Activated gamma-delta T cell treated with Interleukin-2 at 50 U/mL for 16 hours (primary cell): ENCODE measurements around the gene PITPNC1.
A peak's percentile ranks its signal among the peaks of the same experiment; 100 is the strongest.
"Not testable (repeated sequence)": the region's sequence is repeated elsewhere in the genome, so short reads cannot be mapped to it uniquely, and the experiment has no call there.

Experiments
- DNase-seq: peaks from one replicate; pipeline ENCODE4 v3.0.0-alpha.2; 2020

The PITPNC1 gene

DNA sequence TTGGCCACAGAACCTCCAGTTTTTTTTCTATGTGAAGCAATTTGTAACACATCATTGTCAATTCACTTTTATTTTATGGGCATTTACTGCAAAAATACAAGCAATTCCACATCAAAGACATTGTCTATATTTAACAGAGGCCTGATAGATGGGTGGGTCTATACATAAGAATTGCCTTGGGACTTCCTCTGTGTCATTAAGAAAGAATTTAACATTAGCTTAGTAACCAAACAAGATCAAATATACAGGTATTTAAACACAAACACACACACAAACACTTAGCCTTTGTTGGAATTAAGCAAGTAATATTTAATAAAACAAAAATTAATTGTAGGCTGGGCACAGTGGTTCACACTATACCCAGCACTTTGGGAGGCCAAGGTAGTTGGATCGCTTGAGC, 4.3 kb upstream of the PITPNC1 start:
- DNase-seq = no peak

DNA sequence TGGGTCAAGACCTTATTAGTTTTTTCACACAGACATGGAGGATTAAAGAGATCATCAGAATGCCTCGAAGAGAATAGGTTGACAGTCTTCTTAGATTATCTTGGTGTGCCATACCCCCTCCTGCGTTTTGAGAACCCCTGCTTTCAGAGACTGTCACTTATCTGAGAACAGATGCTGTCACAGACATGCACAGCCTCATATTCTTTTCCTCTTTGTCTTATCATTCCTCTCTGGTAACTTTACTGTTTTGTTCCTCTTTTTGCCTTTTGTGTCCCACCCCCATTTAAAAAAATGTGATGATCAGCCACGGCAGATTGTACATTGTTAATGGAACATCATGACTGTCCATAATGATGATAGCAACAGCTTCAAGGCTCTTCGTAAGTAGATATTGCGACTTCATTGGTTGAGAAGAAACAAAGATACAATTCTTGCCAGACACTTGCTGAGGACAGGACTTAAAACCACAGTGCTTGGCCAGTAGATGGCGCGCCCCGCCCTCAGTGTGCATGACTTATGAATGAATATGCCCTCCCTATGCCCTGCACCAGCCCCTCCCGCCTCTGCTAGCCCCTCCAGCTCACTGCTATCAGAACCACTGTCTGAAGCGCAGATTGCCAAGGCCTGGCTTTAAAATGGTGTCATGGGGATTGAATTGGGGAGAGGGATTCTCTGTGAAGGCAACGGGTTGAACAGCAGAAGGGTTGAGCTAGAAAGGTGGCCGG, 2.6 kb upstream of the PITPNC1 start:
- DNase-seq = peak; percentile 90

DNA sequence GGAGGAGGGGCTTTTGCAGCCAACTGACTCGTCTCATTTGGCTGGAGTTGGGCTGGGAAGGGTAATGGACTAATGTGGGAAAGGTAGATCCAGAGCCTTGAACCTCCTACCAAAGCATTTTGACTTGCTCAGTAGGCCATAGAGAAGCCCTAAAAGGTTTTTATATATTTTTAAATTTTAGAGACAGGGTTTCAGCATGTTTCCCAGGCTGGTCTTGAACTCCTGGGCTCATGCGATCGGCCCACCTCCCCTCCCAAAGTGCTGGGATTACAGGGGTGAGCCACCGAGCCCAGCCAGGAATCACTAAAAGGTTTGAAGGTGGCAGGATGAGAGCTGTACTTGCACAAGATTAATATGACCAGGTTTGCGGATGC, 2.0 kb upstream of the PITPNC1 start:
- no peak for DNase-seq

DNA sequence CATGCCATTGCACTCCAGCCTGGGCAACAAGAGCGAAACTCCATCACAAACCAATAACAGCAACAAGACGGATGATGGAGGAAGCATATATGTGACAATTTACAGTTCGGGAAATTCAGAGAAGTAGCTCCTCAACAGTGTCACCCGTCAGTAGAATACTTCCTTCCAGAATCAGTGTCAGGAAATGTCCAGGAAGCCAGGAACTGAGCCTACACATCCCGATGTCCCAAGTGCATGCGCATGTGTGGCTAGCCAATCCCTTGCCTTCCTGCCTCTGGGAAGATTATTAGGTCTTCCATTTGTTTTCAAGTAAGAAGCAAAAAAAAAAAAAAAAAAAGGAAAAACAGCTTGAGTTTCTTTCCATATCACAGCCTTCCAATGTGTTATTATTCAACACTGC, 1.4 kb upstream of the PITPNC1 start:
- no peak for DNase-seq

DNA sequence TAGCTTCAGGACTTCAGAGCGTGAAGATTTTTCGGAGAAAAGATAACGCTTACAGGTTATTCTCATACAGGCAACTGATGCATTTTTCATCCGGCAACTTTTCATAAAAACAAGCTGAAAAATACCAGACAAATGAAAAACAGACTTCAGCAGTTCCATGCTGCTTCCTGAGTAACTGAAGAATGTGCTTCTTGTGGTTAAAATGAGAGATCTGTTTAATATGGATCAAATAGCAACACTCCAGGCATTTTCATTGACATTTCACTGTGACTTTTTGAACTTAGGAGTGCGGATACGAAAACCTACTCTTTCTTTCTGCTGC, 705 bp upstream of the PITPNC1 start:
- DNase-seq = no peak

DNA sequence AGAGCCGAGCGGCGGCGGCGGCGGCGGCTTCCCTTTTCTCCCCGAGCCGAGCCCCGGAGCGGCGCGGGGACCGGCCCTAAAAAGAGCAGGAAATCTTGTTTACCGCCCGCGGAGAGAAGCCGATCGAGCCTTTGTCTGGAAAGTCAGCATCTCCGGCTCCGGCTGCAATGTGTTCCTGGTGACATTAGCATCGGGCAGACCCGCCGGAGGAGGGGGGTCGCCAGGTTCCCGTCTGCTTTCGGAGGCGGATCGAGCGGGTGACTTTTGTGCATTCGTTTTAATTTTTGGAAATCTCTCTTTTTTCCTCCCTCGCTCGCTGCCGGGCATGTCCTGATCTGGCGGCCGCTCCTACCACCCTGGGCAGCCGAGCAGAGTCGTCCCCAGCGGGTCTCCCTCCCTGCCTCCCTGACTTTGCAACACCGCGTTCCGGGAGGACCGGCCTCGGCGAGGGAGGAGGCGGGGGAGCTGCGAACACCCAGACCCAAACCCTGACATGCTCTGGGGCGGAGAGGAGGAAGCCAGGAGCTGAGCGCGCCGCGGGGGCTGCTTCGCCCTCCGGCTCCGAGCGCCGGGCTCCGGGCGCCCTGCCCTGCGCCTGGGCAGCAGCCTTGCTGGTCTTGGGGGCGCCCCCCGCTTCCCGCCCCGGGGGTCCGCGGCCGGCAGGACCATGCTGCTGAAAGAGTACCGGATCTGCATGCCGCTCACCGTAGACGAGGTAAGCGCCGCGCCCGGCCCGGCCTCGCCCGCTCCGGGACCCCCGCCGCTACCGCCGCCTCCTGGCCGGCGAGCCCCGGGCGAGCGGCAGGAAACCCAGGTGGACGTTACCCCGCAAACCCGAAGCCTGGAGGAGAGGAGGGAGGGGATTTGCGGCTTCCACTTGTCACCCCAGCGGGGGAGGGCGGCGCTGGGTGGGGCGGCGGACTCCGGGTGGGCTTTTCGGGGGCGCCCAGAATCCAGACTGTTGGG, 690 bp downstream of the PITPNC1 start:
- DNase-seq = peak; percentile 49

DNA sequence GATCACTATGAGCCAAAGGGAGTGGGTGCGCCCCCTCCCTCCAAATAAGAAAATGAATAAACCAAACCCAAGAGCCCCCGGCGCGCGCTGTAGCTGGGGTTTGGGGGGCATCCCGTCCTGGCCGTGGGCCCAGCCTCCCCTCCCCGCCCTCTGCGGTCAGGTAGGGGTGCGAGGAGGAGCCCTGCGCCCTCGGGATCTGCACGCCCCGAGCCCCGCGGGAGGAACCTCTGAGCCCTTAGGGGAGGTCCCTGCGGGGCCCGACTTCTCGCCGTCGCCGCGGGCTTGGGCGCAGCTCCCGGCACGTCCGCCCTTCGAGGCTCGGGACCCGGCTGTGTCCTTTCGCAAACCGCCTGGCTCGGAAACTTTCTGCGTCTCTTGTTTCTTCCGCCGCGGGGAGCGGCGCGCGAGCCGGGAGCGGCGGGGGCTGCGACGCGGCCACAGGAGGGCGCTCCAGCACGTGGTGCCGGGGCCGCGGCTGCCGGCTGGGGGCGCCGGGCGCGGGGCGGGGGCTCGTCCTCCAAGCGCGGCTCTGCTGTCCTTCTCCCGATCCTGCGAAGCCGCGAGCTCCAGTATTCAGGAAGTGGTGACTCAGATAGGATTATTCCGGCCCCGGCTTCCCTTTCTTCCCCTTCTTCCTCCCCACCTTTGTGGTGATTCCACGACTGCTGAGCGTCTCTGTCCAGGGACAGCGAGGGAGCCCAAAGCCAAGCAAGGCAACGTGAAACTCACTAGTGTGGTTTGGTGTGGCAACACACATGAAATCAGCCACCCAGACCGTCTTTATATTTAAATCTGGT, 1.6 kb downstream of the PITPNC1 start:
- peak; percentile 73 for DNase-seq

DNA sequence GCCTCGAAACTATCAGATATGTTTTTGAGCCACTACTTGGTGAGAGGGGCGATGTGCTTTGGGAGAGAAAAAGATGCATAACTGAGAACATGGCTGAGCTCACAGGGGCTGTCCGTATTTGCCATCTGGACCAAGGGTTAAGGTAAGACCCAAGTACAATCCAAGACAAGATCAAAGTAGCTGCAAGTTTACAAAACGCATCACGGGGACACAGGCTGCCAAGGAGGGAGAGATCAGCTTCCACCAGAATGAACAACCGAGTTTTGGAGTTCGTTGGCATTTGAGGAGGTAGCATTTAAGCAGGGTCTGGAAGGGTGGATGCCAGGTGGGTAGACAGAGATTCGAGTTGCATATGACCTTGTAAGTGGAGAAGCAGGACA, 2.2 kb downstream of the PITPNC1 start:
- no peak for DNase-seq

DNA sequence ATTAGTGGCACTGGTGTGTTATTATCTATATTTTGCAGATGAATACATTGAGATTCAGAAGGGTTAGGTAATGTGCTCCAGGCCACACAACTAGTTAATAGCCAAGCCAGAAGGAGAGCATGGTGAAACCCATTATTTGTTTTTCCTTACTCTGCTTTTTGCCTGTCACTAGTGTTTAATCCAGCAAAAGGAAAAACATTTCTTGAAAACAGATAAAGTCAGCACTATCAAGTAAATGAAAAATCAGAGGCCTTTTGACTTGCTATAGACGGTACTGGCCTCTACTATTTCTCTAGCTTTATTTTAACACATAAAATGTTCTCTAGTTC, 4.8 kb downstream of the PITPNC1 start:
- DNase-seq = no peak

DNA sequence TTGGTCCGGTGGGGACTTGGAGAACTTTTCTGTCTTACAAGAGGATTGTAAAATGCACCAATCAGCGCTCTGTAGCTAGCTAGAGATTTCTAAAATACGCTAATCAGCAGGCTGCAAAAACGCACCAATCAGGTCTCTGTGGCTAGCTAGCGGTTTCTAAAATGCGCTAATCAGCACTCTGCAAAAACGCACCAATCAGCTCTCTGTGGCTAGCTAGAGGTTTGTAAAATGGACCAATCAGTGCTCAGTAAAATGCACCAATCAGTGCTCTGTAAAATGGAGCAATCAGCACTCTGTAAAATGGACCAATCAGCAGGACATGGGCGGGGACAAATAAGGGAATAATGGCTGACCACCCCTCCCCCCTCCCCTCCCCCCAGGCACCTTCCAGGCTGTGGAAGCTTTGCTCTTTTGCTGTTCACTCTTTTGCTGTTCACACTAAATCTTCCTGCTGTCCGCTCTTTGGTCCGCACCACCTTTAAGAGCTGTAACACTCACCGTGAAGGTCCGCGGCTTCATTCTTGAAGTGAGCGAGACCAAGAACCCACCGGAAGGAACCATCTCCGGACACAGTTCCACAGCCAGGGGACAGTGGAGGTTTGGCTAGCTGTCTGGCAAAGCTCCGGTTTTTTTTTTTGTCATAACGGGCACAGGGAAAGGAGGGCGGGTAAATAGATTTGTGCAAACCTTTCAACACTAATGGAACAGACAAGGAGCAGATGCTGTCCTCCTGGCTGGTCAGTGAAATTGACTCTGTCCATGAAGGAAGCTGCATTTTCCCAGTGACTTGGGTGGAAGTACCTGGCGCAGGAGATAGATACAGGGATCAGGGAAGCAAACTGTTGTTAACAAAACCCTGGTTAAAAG, 8.3 kb downstream of the PITPNC1 start:
- no peak for DNase-seq

DNA sequence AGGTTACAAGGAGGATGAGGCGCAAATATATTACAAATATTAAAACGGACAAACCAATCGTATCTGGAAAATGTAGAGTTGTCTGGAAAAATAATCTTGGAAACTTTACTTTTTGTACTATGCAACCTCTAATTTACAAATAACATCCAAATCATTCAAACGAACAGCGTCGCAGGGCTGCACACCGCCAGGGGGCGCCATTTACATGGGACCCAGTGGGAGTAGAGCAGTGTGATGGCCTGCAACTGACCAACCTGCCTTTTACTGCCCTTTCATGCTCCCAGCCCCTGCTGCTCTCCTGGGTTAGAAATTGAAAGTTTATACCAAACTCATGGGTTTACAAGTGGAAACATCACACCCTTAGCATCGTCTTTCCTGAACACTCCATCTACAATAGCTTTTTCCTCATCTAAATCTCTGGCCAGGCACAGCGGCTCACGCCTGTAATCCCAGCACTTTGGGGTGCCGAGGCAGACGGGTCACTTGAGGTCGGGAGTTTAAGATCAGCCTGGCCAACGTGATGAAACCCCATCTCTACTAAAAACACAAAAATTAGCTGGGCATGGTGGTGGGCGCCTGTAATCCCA, 10.0 kb downstream of the PITPNC1 start:
- peak; percentile 59 for DNase-seq

DNA sequence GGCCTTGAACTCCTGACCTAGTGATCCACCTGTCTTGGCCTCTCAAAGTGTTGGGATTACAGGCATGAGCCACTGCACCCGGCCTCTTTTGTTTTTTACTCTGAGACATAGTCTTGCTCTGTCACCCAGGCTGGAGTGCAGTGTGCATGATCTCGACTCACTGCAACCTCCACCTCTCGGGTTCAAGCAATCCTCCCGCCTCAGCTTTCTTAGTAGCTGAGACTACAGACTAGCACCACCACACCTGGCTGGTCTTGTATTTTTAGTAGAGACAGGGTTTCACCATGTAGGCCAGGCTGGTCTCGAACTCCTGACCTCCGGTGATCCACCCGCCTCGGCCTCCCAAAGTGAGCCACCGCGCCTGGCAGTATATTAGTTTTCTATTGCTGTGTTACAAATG, 11.5 kb downstream of the PITPNC1 start:
- DNase-seq = not testable (repeated sequence)

DNA sequence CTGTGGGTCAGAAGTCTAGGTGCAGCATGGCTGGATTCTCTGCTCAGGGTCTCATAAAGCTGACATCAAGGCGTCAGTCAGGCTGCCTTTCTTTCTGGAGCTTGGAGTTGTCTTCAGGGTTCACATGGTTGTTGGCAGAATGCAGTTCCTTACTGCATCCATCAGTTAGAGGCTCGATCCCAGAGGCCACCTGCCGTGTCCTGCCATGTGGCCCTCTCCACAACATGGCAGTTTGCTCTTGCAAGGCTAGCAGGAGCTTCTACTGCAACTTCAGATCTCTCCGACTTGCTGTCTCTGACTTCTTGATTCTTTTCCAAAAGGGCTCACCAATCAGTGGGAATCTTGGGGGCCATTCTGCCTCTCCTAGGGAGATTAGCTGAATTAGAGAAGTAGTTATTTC, 11.9 kb downstream of the PITPNC1 start:
- no peak for DNase-seq

DNA sequence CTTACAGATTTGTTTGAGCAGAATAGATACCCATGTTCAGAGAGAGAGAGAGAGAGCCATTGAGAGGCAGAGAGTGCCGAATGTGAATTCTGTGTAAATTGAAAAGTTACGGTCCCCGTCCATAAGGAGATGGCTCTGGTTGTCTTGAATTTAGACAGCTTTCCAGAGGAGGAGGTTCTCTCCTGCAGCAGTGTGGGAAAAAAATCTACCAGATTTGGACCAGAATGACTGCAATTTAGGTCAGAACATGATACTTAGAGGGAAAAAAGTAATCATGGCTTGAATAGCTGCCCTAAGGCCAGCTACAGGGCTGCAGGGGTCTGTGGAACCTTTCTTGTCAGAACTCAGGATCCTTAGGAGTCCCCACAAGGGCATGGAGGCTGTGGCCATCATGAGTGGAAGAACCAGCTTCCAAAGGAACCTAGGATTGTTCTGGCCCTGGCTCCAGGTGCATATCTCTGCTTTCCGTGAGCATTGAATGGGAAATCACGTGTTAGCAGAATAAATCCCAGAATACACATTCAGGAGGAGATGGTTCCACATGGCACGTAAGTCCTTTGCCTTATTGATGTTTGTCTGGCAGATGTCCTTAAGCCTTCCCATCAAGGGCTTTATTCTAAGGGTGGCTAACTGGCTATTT, 13.0 kb downstream of the PITPNC1 start:
- no peak for DNase-seq

DNA sequence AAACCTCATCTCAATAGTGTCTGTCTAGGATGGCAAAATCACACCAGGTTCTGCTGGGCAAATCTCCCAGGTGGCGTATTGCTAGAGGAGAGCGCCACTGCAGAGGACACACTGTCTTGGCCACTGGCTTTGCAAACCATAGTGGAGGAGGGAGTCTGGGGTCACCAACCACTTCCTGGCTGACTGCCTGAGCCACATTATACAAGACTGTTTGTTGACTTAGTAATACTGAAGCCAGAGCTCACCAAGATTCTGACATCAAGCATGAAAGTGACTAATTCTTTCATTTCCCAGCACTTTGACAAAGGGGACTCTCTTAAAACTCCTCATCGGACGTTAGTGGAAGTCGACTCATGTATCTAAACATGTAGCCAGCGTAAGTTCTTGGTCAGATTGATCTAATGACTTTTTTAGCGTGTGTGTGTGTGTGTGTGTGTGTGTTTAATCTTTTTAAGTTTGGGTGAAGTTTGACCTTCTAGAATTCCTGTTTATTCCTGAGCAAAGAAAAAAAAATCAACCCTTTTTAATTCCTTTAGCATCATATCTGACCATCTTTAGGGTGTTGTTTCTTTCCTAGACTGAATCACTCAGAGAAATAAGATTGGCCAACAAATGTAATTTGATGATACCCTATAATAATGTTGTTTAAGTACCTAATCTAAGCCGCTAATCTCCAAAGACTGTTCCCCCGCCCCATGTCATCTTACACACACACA, 13.7 kb downstream of the PITPNC1 start:
- peak; percentile 56 for DNase-seq

DNA sequence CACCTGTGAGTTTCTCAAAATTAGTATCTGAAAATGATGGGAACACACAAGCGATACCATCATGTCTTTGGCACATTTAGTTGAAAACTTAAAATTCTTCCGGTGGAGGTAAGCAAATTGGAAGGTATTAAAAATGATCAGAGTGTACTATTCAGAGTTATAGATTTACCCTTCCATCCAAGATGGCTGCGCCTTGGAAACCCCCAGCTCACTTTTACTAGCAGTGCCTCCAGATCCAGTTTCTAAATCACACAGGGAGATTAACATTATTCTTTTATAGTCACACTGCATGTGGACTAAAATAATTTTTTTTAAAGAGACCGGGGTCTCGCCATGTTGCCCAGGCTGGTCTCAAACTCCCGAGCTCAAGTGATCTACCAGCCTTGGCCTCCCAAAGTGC, 15.0 kb downstream of the PITPNC1 start:
- DNase-seq = no peak

DNA sequence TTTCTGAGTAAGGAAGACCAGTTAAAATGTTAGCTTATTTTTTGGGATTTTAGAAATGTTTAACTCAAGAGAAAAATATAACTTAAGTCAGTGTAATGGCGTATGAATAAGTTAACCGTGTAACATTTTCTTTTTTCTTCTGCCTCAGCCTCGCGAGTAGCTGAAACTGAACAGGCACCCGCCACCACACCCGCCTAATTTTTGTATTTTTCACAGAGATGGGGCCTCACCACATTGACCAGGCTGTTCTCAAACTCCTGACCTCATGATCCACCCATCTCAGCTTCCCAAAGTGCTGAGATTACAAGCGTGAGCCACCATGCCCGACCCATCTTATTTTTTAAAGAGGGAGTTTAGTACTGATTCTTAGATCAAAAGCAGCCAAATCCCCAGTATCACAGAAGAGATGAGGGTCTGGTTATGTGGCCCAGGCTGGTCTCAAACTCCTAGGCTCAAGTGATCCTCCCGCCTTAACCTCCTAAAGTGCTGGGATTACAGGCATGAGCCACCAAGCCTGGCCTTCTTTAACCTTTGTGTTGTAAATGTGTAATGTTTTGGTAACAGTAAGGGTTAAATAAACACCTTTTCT, 16.8 kb downstream of the PITPNC1 start:
- no peak for DNase-seq

DNA sequence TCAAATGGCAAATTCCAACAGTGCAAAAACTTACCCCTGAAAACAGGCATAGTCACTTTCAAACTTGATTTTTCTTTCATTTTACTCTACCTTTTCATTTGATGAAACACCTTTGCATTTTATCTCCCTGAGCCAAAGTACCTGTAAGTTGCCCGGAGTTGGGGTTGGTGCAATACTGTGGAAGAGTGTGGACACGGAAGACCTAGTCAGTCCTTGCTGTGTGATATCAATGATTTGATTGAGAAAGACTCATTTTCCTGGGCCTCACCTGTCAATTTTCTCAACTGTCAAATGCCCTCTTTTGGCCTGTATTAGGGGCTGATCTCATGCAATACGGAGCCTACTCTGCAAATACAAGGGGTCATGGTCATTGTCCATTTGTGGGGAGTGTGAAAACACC, 22.6 kb downstream of the PITPNC1 start:
- DNase-seq = no peak

DNA sequence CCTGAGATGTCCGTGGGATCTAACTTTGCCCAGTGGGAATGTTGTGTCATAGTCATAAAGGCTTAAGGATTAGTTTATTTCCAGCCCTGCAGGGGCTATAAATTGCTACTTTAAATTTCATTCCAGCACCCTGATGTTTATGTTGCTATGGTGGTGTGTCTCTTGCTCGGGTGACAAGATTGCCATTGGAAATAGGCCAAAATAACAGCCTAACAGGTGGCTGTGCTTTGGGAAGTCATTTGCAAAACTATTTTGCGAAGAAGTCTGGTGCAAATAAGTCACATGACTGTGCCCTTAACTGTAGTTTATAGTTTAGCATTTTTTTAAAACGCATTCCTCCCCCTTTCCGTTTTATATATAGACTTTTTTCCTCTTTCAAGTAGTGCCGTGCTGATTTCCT, 23.1 kb downstream of the PITPNC1 start:
- no peak for DNase-seq

DNA sequence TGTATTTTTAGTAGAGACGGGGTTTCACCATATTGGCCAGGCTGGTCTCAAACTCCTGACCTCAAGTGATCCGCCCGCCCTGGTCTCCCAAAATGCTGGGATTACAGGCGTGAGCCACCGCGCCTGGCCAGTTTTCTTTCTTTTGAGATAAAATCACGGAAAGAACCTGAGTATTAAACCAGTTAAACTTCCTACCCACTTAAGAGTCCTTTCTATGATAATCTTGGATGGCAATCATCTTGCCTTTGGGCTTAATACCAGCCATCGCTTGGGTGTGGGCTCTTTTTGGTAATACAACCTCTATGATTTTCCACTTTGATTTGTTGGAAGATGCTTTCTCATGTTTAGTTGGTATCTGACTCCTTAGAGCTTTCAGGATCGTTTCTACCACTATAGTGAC, 24.0 kb downstream of the PITPNC1 start:
- DNase-seq = no peak
